Tibial nerve (tissue), 4 donors: ENCODE measurements around the gene FAM187B. TPM values are rescaled to one million over a fixed set of nuclear protein-coding genes. Genes with fewer than 3 reads are reported as not detected.
A peak's percentile ranks its signal among the peaks of the same experiment; 100 is the strongest.

ENCODE experiments used
- DNase-seq, 2 donors: peaks; one replicate each; pipeline ENCODE4 v3.0.0-alpha.2; 2019; ENCODE audit warnings: low spot score in 2 of 2
- H3K27ac ChIP-seq, 4 donors: fragments of 200-600 bp; sonication (generic) in 3 of 4; one replicate each; pipeline ENCODE4 v1.5.1; 2017 to 2019; ENCODE audit warnings: mild to moderate bottlenecking in 1 of 4
- H3K27me3 ChIP-seq, 2 donors: fragments of 200-600 bp; sonication (generic) in 1 of 2; one replicate each; pipeline versions ENCODE4 v1.5.1 to v1.6.0; 2017 to 2019
- H3K36me3 ChIP-seq, 3 donors: fragments of 200-600 bp; sonication (generic); one replicate each; pipeline ENCODE4 v1.5.1; 2018 to 2019
- H3K4me1 ChIP-seq, 4 donors: fragments of 200-600 bp; sonication (generic) in 3 of 4; one replicate each; pipeline ENCODE4 v1.5.1; 2017 to 2019
- H3K4me3 ChIP-seq, 4 donors: fragments of 200-600 bp; sonication (generic) in 3 of 4; one replicate each; pipeline ENCODE4 v1.5.1; 2017 to 2019; ENCODE audit warnings: mild to moderate bottlenecking in 1 of 4, moderate library complexity in 1 of 4
- H3K9me3 ChIP-seq, 4 donors: fragments of 200-600 bp; sonication (generic) in 3 of 4; one replicate each; pipeline ENCODE4 v1.5.1; 2017 to 2019
- CTCF ChIP-seq, 5 experiments: fragments of 200-600 bp in 3 of 5; fragments of 450-650 bp in 2 of 5; sonication (generic) in 3 of 5; IDR thresholded peaks; one replicate each; pipeline ENCODE4 v1.5.1; 2016 to 2019; ENCODE audit warnings: antibody characterized with exemption in 5 of 5, mild to moderate bottlenecking in 3 of 5, moderate library complexity in 2 of 5
- EP300 ChIP-seq, 2 donors: sonication (generic); formaldehyde crosslinking; IDR thresholded peaks; one replicate each; pipeline ENCODE4 v1.6.1; 2017; ENCODE audit warnings: antibody characterized with exemption in 2 of 2, mild to moderate bottlenecking in 1 of 2
- POLR2A ChIP-seq, 2 donors: fragments of 450-650 bp; IDR thresholded peaks; one replicate each; pipeline ENCODE4 v1.6.1; 2017; ENCODE audit warnings: antibody characterized with exemption in 2 of 2, mild to moderate bottlenecking in 2 of 2, moderate library complexity in 2 of 2
- WGBS, 2 donors: methylation state at CpG; one replicate each; pipeline ENCODE4 v1.1.5; 2018; 5-methylcytosine and 5-hydroxymethylcytosine counted together
- total RNA-seq, 4 donors: library from RNA; depleted of rRNA; stranded (reverse); fragments of >200 nt; gene quantifications; one replicate each; pipeline ENCODE4 v1.1.0, GENCODE V29; 2016

FAM187B gene
- total RNA-seq = not detected

GRCh38 chr19:35228177-35228930 is at the start of gene FAM187B:
FAM187B (minus strand) TSS chr19:35228739; CDS start chr19:35228680, 59 bp downstream.
- Histone ChIP-seq H3K4me1 (no peaks in the 10 kb centered on the region), H3K9me3 (no peaks in the 10 kb centered on the region), H3K36me3 (no peaks in the 10 kb centered on the region), H3K27me3 (no peaks in the 10 kb centered on the region), H3K27ac (no peak within 1 kb of the TSS), H3K4me3 (no peak within 1 kb of the TSS)
- TF ChIP-seq CTCF (IDR thresholded peaks at IDR 0.05) (no peak), EP300 (IDR thresholded peaks at IDR 0.05) (no peak), POLR2A (IDR thresholded peaks at IDR 0.05) (no peak)
- WGBS, 2 donors = 78 to 81% methylated on average over 14 of the region's 14 CpGs
- DNase-seq = no peak

GRCh38 chr19:35276706-35277281 is 48.3 kb upstream of the FAM187B start:
- 88 to 90% methylated on average over 19 to 28 of the region's 28 CpGs for WGBS, 2 donors
- Histone ChIP-seq H3K27me3 (no peaks in the 10 kb centered on the region), H3K36me3 (peaks cover 0 to 82% (median 7%) of the 10 kb centered on the region in 3 donors), H3K9me3 (no peaks in the 10 kb centered on the region), H3K4me1 (peaks cover 0 to 68% (median 0%) of the 10 kb centered on the region in 4 donors), H3K27ac (peak overlapping the region in 1 of 4 donors; percentile 8), H3K4me3 (no peak overlapping the region)
- no peak for TF ChIP-seq POLR2A (IDR thresholded peaks at IDR 0.05)
- no peak for TF ChIP-seq CTCF (IDR thresholded peaks at IDR 0.05)
- TF ChIP-seq EP300 (IDR thresholded peaks at IDR 0.05) = no peak
- no peak for DNase-seq

- H3K27me3 ChIP-seq = no peaks in the 10 kb centered on the region
- no peak for TF ChIP-seq CTCF (IDR thresholded peaks at IDR 0.05)
- TF ChIP-seq POLR2A (IDR thresholded peaks at IDR 0.05) = no peak
- TF ChIP-seq EP300 (IDR thresholded peaks at IDR 0.05) = no peak
- DNase-seq = no peak
- H3K4me3 ChIP-seq = no peak overlapping the region
- H3K27ac ChIP-seq = peak overlapping the region in 1 of 4 donors; percentile 54
- H3K4me1 ChIP-seq = peaks cover 0 to 65% (median 6%) of the 10 kb centered on the region in 4 donors
- WGBS, 2 donors = 75 to 76% methylated on average over 5 of the region's 5 CpGs
- H3K9me3 ChIP-seq = no peaks in the 10 kb centered on the region
- peaks cover 0 to 93% (median 13%) of the 10 kb centered on the region in 3 donors for H3K36me3 ChIP-seq
Measured at GRCh38 chr19:35274323-35274722, 45.8 kb upstream of the FAM187B start.

- Histone ChIP-seq H3K4me1 (peaks cover 0 to 61% (median 6%) of the 10 kb centered on the region in 4 donors), H3K27me3 (no peaks in the 10 kb centered on the region), H3K9me3 (no peaks in the 10 kb centered on the region), H3K27ac (peak overlapping the region in 1 of 4 donors; percentile 54), H3K36me3 (peaks cover 0 to 88% (median 13%) of the 10 kb centered on the region in 3 donors), H3K4me3 (no peak overlapping the region)
- WGBS, 2 donors = 72 to 83% methylated on average over 14 of the region's 14 CpGs
- no peak for TF ChIP-seq POLR2A (IDR thresholded peaks at IDR 0.05)
- TF ChIP-seq CTCF (IDR thresholded peaks at IDR 0.05) = no peak
- no peak for TF ChIP-seq EP300 (IDR thresholded peaks at IDR 0.05)
- DNase-seq = no peak
Measured at GRCh38 chr19:35273686-35274259, 45.2 kb upstream of the FAM187B start.
